ENCODE results near the gene TAS1R1. TPM values are rescaled to one million over a fixed set of nuclear protein-coding genes. Genes with fewer than 3 reads are reported as not detected.

The TAS1R1 gene
- total and polyA plus RNA-seq, 2 experiments from 2014 or later: 0.19 TPM; not detected in 1

DNA sequence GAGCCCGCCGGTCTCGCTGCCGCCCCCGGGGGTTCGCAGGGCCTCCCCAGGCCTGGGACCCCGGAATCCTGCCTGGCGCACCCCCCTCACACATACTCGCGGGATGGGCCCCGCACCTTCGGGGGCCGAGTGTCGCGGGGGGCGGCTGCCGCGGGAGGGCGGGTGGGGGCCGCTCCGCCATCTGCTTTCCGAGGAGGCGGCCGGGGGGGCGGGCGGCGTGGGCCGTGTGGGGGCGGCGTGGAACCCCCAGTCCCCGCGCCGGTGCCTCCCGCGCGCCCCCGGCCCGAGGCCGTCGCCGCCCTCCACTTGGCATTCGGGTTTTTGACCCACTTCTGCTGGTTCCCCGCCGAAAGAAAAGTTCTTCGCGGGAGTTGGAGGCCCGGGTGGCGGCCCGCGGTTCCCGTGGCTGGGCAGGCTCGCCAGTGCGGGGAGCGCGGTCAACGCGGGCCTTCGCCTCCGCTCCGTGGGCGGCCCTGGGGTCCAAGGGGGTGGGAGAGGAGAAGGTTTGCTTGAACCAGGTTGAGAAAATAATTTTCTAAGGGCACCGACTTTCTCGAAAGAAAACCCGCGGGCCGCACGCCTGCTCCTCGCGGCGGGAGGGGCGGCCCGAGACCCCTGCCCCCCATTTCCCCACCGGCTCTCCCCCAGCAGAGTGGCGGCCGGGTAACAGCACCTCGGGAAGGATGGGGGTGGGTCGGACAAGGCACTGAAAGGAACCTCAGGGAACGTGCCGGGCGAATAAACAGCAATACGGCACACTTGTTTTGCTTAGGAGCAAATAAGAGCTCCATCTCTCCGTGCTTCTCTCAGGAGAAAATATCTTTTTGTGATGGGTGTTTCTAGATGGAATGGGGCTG lies 60.0 kb downstream of the TAS1R1 start (continued):
- no peak for TF ChIP-seq ZNF462 (CRISPR knock-in tag; IDR thresholded peaks at IDR 0.05)
- no peak for TF ChIP-seq ETS1 (IDR thresholded peaks at IDR 0.05)
- TF ChIP-seq POLR2AphosphoS5 (IDR thresholded peaks at IDR 0.05; ENCODE audit: low read depth): no peak
- no peak for TF ChIP-seq JUNB (IDR thresholded peaks at IDR 0.05; ENCODE audit: unreplicated experiment)
- no peak for TF ChIP-seq STAT1 (IDR thresholded peaks at IDR 0.05; ENCODE audit: unreplicated experiment)
- TF ChIP-seq EZH2phosphoT487 (IDR thresholded peaks at IDR 0.05; ENCODE audit: unreplicated experiment): no peak
- no peak for TF ChIP-seq EZH2 (IDR thresholded peaks at IDR 0.05; ENCODE audit: low read depth, unreplicated experiment)

- Histone ChIP-seq H3F3A (replicated peaks; ENCODE audit: low read depth) (peaks cover 28% of the 10 kb centered on the region), H3K9me2 (ENCODE audit: insufficient read depth) (no peaks in the 10 kb centered on the region), H3K36me3 (ENCODE audit: insufficient read depth) (peaks cover 21% of the 10 kb centered on the region), H3K4me2 (no peak overlapping the region), H3K4me1 (ENCODE audit: insufficient read depth) (peaks cover 16% of the 10 kb centered on the region), H3K79me2 (replicated peaks; ENCODE audit: insufficient read depth) (peaks cover 87% of the 10 kb centered on the region), H3K27me3 (ENCODE audit: insufficient read depth) (no peaks in the 10 kb centered on the region), H4K20me1 (replicated peaks; ENCODE audit: insufficient read depth) (peaks cover 76% of the 10 kb centered on the region), H2AFZ (no peak overlapping the region), H3K4me3 (no peak overlapping the region), H3K27ac (ENCODE audit: low read depth) (no peak overlapping the region)
- Mint-ChIP-seq H3K36me3 (ENCODE audit: low read depth) (peaks cover 71% of the 10 kb centered on the region), H3K27ac (no peak overlapping the region), H3K9me3 (peaks cover 3% of the 10 kb centered on the region; the same call in 1 of the 3 replicates), H3K4me3 (no peak overlapping the region), H3K27me3 (ENCODE audit: insufficient read depth, low read depth, poor library complexity) (peaks cover 25% of the 10 kb centered on the region), H3K4me1 (peaks cover 21% of the 10 kb centered on the region)
- ATAC-seq (no peak), DNase-seq (ENCODE audit: low spot score) (no peak)
- TF ChIP-seq EZH2phosphoT487 (IDR thresholded peaks at IDR 0.05; ENCODE audit: unreplicated experiment) (no peak), JUNB (IDR thresholded peaks at IDR 0.05; ENCODE audit: unreplicated experiment) (no peak), NANOG (IDR thresholded peaks at IDR 0.05; ENCODE audit: borderline replicate concordance) (no peak), ZNF331 (CRISPR knock-in tag; IDR thresholded peaks at IDR 0.05; ENCODE audit: low read depth) (no peak), CTCF (conservative IDR thresholded peaks at IDR 0.05; ENCODE audit: low read depth in 2 of 2) (no peak), POLR2AphosphoS5 (IDR thresholded peaks at IDR 0.05; ENCODE audit: low read depth) (no peak)
These were observed 63.9 kb downstream of the TAS1R1 start for GRCh38 chr1:6619045-6619444.
